SK-N-MC (cell line): ENCODE measurements around the gene POU6F2.

Experiments used
- DNase-seq: peaks from one replicate; pipeline ENCODE4 v3.0.0-alpha.2; 2011; ENCODE audit warnings: low read depth, low spot score
- H3K27ac ChIP-seq: fragments of 200-600 bp; sonication (generic); 2 replicates; pipeline ENCODE4 v1.5.1; 2016; ENCODE audit warnings: mixed run types
- H3K36me3 ChIP-seq: fragments of 200-600 bp; sonication (generic); 2 replicates; pipeline ENCODE4 v1.6.1; 2017; ENCODE audit warnings: antibody characterized with exemption, low read length, mixed read lengths; ENCODE audit not compliant: insufficient read depth
- H3K4me3 ChIP-seq: fragments of 200-600 bp; sonication (generic); 2 replicates; pipeline ENCODE4 v1.5.1; 2016
- H3K9ac ChIP-seq: fragments of 200-600 bp; sonication (generic); 2 replicates; pipeline ENCODE4 v1.8.0; 2017; ENCODE audit warnings: mixed run types, mixed read lengths; ENCODE audit not compliant: insufficient read length
- H3K9me3 ChIP-seq: fragments of 200-600 bp; sonication (generic); 2 replicates; pipeline ENCODE4 v1.6.1; 2017; ENCODE audit warnings: low read depth, mild to moderate bottlenecking, antibody characterized with exemption, low read length, moderate library complexity, mixed read lengths
- EZH2 ChIP-seq: fragments of 200-600 bp; sonication (generic); IDR thresholded peaks from one replicate; pipeline ENCODE4 v1.6.1; 2017; ENCODE audit warnings: antibody characterized with exemption
- FOXP2 ChIP-seq: optimal IDR thresholded peaks from 2 replicates; pipeline ENCODE3; 2011; ENCODE audit warnings: mild to moderate bottlenecking, moderate library complexity; ENCODE audit not compliant: insufficient read depth; ENCODE audit errors: extremely low read length, control extremely low read depth
- POLR2AphosphoS5 ChIP-seq: IDR thresholded peaks from 2 replicates; pipeline ENCODE4 v1.6.1; 2012; ENCODE audit warnings: mild to moderate bottlenecking, low read depth, low read length, borderline replicate concordance

POU6F2 gene

GRCh38 chr7:39210362-39210761 lies 232.7 kb downstream of the POU6F2 start:
- no peak for DNase-seq
- Histone ChIP-seq H3K9me3 (no peaks in the 10 kb centered on the region), H3K27ac (no peak overlapping the region), H3K4me3 (no peak overlapping the region), H3K9ac (no peak overlapping the region), H3K36me3 (no peaks in the 10 kb centered on the region)
- no peak for TF ChIP-seq EZH2
- TF ChIP-seq FOXP2, result no peak
- TF ChIP-seq POLR2AphosphoS5, result no peak

GRCh38 chr7:39211581-39211980 lies 233.9 kb downstream of the POU6F2 start:
- H3K4me3 ChIP-seq, result no peak overlapping the region
- TF ChIP-seq FOXP2 (no peak), EZH2 (no peak), POLR2AphosphoS5 (no peak)
- no peak for DNase-seq
- no peaks in the 10 kb centered on the region for H3K36me3 ChIP-seq
- no peaks in the 10 kb centered on the region for H3K9me3 ChIP-seq
- H3K27ac ChIP-seq, result no peak overlapping the region
- no peak overlapping the region for H3K9ac ChIP-seq

- H3K36me3 ChIP-seq, result no peaks in the 10 kb centered on the region
- H3K9me3 ChIP-seq, result no peaks in the 10 kb centered on the region
- H3K9ac ChIP-seq, result no peak overlapping the region
- no peak overlapping the region for H3K27ac ChIP-seq
- TF ChIP-seq FOXP2 (no peak), POLR2AphosphoS5 (no peak), EZH2 (no peak)
- H3K4me3 ChIP-seq, result no peak overlapping the region
- DNase-seq, result no peak
Measured at GRCh38 chr7:39212876-39213275, 235.2 kb downstream of the POU6F2 start.

- DNase-seq, result no peak
- Histone ChIP-seq H3K27ac (no peak overlapping the region), H3K9me3 (no peaks in the 10 kb centered on the region), H3K36me3 (no peaks in the 10 kb centered on the region), H3K9ac (no peak overlapping the region), H3K4me3 (no peak overlapping the region)
- TF ChIP-seq POLR2AphosphoS5 (no peak), EZH2 (no peak), FOXP2 (no peak)
Measured at GRCh38 chr7:39217783-39218182, 240.1 kb downstream of the POU6F2 start.

- H3K9me3 ChIP-seq, result no peaks in the 10 kb centered on the region
- no peak overlapping the region for H3K9ac ChIP-seq
- H3K36me3 ChIP-seq, result no peaks in the 10 kb centered on the region
- H3K27ac ChIP-seq, result no peak overlapping the region
- H3K4me3 ChIP-seq, result no peak overlapping the region
- no peak for DNase-seq
- TF ChIP-seq EZH2, result no peak
- no peak for TF ChIP-seq FOXP2
- no peak for TF ChIP-seq POLR2AphosphoS5
Measured at GRCh38 chr7:39219869-39220268, 242.2 kb downstream of the POU6F2 start.

- Histone ChIP-seq H3K4me3 (no peak overlapping the region), H3K36me3 (no peaks in the 10 kb centered on the region), H3K9ac (no peak overlapping the region), H3K9me3 (no peaks in the 10 kb centered on the region), H3K27ac (no peak overlapping the region)
- TF ChIP-seq POLR2AphosphoS5 (no peak), FOXP2 (no peak), EZH2 (no peak)
- DNase-seq, result no peak
Measured at GRCh38 chr7:39221901-39222300, 244.2 kb downstream of the POU6F2 start.

GRCh38 chr7:39228946-39229345 lies 251.2 kb downstream of the POU6F2 start:
- DNase-seq, result no peak
- TF ChIP-seq FOXP2, result no peak
- no peak for TF ChIP-seq EZH2
- no peak for TF ChIP-seq POLR2AphosphoS5

GRCh38 chr7:39233851-39234529 lies 256.3 kb downstream of the POU6F2 start:
- TF ChIP-seq POLR2AphosphoS5 (no peak), EZH2 (no peak), FOXP2 (no peak)
- DNase-seq, result peak; percentile 20
- Histone ChIP-seq H3K4me3 (no peak overlapping the region), H3K27ac (no peak overlapping the region), H3K9me3 (no peaks in the 10 kb centered on the region), H3K36me3 (no peaks in the 10 kb centered on the region), H3K9ac (no peak overlapping the region)

More at GRCh38 chr7:39228946-39229345, 251.2 kb downstream of the POU6F2 start:
- no peak overlapping the region for H3K4me3 ChIP-seq
- H3K9ac ChIP-seq, result no peak overlapping the region
- no peak overlapping the region for H3K27ac ChIP-seq
- no peaks in the 10 kb centered on the region for H3K36me3 ChIP-seq
- H3K9me3 ChIP-seq, result no peaks in the 10 kb centered on the region

- Histone ChIP-seq H3K9me3 (no peaks in the 10 kb centered on the region; the same call in 1 of the 2 replicates), H3K36me3 (no peaks in the 10 kb centered on the region), H3K9ac (no peak overlapping the region), H3K27ac (no peak overlapping the region), H3K4me3 (no peak overlapping the region)
- no peak for DNase-seq
- no peak for TF ChIP-seq EZH2
- TF ChIP-seq FOXP2, result no peak
- TF ChIP-seq POLR2AphosphoS5, result no peak
Measured at GRCh38 chr7:39238234-39238869, 260.6 kb downstream of the POU6F2 start.
